GM20000 (cell line): ENCODE data around the gene KAT2B.

Experiments used
- DNase-seq: peaks from one replicate; pipeline ENCODE4 v3.0.0; 2012; ENCODE audit warnings: low spot score
- CTCF ChIP-seq: IDR thresholded peaks from 2 replicates; pipeline ENCODE4 v1.5.1; 2012; ENCODE audit warnings: mild to moderate bottlenecking, control low read depth; ENCODE audit errors: extremely low read depth, missing control alignments

KAT2B gene

GRCh38 chr3:20095470-20095869 is 55.2 kb downstream of the KAT2B start:
- no peak for TF ChIP-seq CTCF
- no peak for DNase-seq

- no peak for DNase-seq
- TF ChIP-seq CTCF: no peak
Measured at GRCh38 chr3:20096135-20096685, 56.0 kb downstream of the KAT2B start.

- DNase-seq: no peak
- no peak for TF ChIP-seq CTCF
Measured at GRCh38 chr3:20097015-20097414, 56.8 kb downstream of the KAT2B start.

- DNase-seq: no peak
- no peak for TF ChIP-seq CTCF
Measured at GRCh38 chr3:20099060-20099459, 58.8 kb downstream of the KAT2B start.

- TF ChIP-seq CTCF: no peak
- no peak for DNase-seq
Measured at GRCh38 chr3:20100151-20100550, 59.9 kb downstream of the KAT2B start.

- no peak for DNase-seq
- no peak for TF ChIP-seq CTCF
Measured at GRCh38 chr3:20101041-20101440, 60.8 kb downstream of the KAT2B start.

- no peak for TF ChIP-seq CTCF
- DNase-seq: no peak
Measured at GRCh38 chr3:20103731-20104130, 63.5 kb downstream of the KAT2B start.
